Neural cell (in vitro differentiated cells): ENCODE measurements around the gene HSBP1L1.

Experiments
- EP300 ChIP-seq: fragments of 450-650 bp; conservative IDR thresholded peaks from 2 replicates; pipeline ENCODE4 v1.6.1; 2014; ENCODE audit warnings: antibody characterized with exemption, mild to moderate bottlenecking, moderate library complexity; ENCODE audit not compliant: poor library complexity, severe bottlenecking
- EZH2 ChIP-seq: fragments of 200-600, 300-800 bp; shearing (Covaris generic), sonication (generic); IDR thresholded peaks from 2 replicates; pipeline ENCODE4 v1.6.1; 2014; ENCODE audit warnings: antibody characterized with exemption, low read length, borderline replicate concordance, mild to moderate bottlenecking; ENCODE audit not compliant: insufficient read depth, poor library complexity, severe bottlenecking
- RAD21 ChIP-seq: fragments of 450-650 bp; conservative IDR thresholded peaks from 2 replicates; pipeline ENCODE4 v1.6.1; 2014; ENCODE audit warnings: antibody characterized with exemption, mild to moderate bottlenecking, moderate library complexity
- TF ChIP-seq, protein P1 (sequence below): fragments of 450-650 bp; IDR thresholded peaks from 2 replicates; pipeline ENCODE4 v1.5.1; 2014; ENCODE audit warnings: antibody characterized with exemption, mild to moderate bottlenecking, moderate library complexity; ENCODE audit not compliant: poor library complexity, severe bottlenecking
- TF ChIP-seq, protein P2 (sequence below): IDR thresholded peaks from 2 replicates; pipeline ENCODE4 v1.6.1; 2012; ENCODE audit warnings: borderline replicate concordance

DNA sequence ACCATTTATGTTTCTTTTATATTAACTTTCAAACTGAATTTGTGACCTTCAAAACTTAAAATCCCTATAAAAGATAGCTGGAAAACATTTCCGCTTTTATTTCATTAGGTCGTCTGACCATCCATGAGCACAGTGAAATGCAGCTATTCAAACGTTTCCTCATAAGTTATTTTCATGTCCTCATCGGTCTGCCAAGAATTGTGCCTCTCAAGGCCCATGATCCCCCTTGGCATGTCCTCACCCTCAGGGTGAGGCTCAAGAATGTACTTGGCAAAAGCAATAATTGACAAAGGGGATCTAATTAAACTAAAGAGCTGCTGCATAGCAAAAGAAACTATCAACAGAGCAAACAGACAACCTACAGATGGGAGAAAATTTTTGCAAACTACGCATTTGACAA lies 25.3 kb upstream of the HSBP1L1 start:
- TF ChIP-seq, protein P1, sequence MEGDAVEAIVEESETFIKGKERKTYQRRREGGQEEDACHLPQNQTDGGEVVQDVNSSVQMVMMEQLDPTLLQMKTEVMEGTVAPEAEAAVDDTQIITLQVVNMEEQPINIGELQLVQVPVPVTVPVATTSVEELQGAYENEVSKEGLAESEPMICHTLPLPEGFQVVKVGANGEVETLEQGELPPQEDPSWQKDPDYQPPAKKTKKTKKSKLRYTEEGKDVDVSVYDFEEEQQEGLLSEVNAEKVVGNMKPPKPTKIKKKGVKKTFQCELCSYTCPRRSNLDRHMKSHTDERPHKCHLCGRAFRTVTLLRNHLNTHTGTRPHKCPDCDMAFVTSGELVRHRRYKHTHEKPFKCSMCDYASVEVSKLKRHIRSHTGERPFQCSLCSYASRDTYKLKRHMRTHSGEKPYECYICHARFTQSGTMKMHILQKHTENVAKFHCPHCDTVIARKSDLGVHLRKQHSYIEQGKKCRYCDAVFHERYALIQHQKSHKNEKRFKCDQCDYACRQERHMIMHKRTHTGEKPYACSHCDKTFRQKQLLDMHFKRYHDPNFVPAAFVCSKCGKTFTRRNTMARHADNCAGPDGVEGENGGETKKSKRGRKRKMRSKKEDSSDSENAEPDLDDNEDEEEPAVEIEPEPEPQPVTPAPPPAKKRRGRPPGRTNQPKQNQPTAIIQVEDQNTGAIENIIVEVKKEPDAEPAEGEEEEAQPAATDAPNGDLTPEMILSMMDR, result no peak
- TF ChIP-seq EP300 (no peak), EZH2 (no peak), RAD21 (no peak)
- TF ChIP-seq, protein P2, sequence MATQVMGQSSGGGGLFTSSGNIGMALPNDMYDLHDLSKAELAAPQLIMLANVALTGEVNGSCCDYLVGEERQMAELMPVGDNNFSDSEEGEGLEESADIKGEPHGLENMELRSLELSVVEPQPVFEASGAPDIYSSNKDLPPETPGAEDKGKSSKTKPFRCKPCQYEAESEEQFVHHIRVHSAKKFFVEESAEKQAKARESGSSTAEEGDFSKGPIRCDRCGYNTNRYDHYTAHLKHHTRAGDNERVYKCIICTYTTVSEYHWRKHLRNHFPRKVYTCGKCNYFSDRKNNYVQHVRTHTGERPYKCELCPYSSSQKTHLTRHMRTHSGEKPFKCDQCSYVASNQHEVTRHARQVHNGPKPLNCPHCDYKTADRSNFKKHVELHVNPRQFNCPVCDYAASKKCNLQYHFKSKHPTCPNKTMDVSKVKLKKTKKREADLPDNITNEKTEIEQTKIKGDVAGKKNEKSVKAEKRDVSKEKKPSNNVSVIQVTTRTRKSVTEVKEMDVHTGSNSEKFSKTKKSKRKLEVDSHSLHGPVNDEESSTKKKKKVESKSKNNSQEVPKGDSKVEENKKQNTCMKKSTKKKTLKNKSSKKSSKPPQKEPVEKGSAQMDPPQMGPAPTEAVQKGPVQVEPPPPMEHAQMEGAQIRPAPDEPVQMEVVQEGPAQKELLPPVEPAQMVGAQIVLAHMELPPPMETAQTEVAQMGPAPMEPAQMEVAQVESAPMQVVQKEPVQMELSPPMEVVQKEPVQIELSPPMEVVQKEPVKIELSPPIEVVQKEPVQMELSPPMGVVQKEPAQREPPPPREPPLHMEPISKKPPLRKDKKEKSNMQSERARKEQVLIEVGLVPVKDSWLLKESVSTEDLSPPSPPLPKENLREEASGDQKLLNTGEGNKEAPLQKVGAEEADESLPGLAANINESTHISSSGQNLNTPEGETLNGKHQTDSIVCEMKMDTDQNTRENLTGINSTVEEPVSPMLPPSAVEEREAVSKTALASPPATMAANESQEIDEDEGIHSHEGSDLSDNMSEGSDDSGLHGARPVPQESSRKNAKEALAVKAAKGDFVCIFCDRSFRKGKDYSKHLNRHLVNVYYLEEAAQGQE, result no peak
